Left kidney (tissue), 8 donors: Measurements from ENCODE around the gene DLGAP1. TPM values are rescaled to one million over a fixed set of nuclear protein-coding genes. Genes with fewer than 3 reads are reported as not detected.
"Not testable (repeated sequence)": the region's sequence is repeated elsewhere in the genome, so short reads cannot be mapped to it uniquely, and the experiment has no call there.

Source experiments
- DNase-seq: peaks from one replicate; pipeline ENCODE4 v3.0.0-alpha.2; 2013
- long read RNA-seq, 8 donors: transcript quantifications; one replicate each; lab custom pipeline, GENCODE V29; 2026
- polyA plus RNA-seq: library from polyadenylated mRNA; unstranded; fragments of 120-200 nt; gene quantifications from one replicate; pipeline ENCODE4 v1.2.1, GENCODE V29; 2013; ENCODE audit not compliant: insufficient read length

The DLGAP1 gene
- 6.2 TPM for polyA plus RNA-seq
- long read RNA-seq, donor 1, partial matches to known transcripts, result 0 of 1 reads
- long read RNA-seq, donor 1, other reads (novel, unspliced or antisense), result 0 of 1 reads
- long read RNA-seq, donor 2, full-length matches to known transcripts, result 1 of 1 reads
- long read RNA-seq, donor 2, partial matches to known transcripts, result 0 of 1 reads
- long read RNA-seq, donor 2, other reads (novel, unspliced or antisense), result 0 of 1 reads
- long read RNA-seq, donor 3, result 0 reads
- long read RNA-seq, donor 4, result 0 reads
- long read RNA-seq, donor 5, result 0 reads
- long read RNA-seq, donor 6, result 0 reads
- long read RNA-seq, donor 7, full-length matches to known transcripts, result 2 of 2 reads
- long read RNA-seq, donor 7, partial matches to known transcripts, result 0 of 2 reads
- long read RNA-seq, donor 7, other reads (novel, unspliced or antisense), result 0 of 2 reads
- long read RNA-seq, donor 8, result 0 reads

GRCh38 chr18:4455113-4455811 is at the start of gene DLGAP1:
Gene DLGAP1, minus strand, starts transcription at chr18:4455307.
- peak; percentile 77 for DNase-seq

GRCh38 chr18:4494703-4495284 is 39.7 kb upstream of the DLGAP1 start:
- DNase-seq, result not testable (repeated sequence)

GRCh38 chr18:4468511-4468910 is 13.4 kb upstream of the DLGAP1 start:
- no peak for DNase-seq

GRCh38 chr18:4454537-4455112 is 482 bp downstream of the DLGAP1 start:
- no peak for DNase-seq

GRCh38 chr18:4453874-4454536 is 1.1 kb downstream of the DLGAP1 start:
- DNase-seq, result no peak

GRCh38 chr18:4453567-4453873 is 1.6 kb downstream of the DLGAP1 start:
- DNase-seq, result no peak

GRCh38 chr18:4450065-4450658 is 4.9 kb downstream of the DLGAP1 start:
- DNase-seq, result no peak

- no peak for DNase-seq
Measured at GRCh38 chr18:4445902-4446301, 9.2 kb downstream of the DLGAP1 start.

- no peak for DNase-seq
Measured at GRCh38 chr18:4444306-4444705, 10.8 kb downstream of the DLGAP1 start.

- DNase-seq, result no peak
Measured at GRCh38 chr18:4441098-4441497, 14.0 kb downstream of the DLGAP1 start.

- no peak for DNase-seq
Measured at GRCh38 chr18:4438938-4439337, 16.2 kb downstream of the DLGAP1 start.

GRCh38 chr18:4433717-4434116 is 21.4 kb downstream of the DLGAP1 start:
- DNase-seq, result no peak

GRCh38 chr18:4430836-4431235 is 24.3 kb downstream of the DLGAP1 start:
- DNase-seq, result no peak

GRCh38 chr18:4417714-4418113 is 37.4 kb downstream of the DLGAP1 start:
- no peak for DNase-seq

- DNase-seq, result no peak
Measured at GRCh38 chr18:4416976-4417375, 38.1 kb downstream of the DLGAP1 start.

- no peak for DNase-seq
Measured at GRCh38 chr18:4412286-4412685, 42.8 kb downstream of the DLGAP1 start.

- DNase-seq, result no peak
Measured at GRCh38 chr18:4406856-4407255, 48.3 kb downstream of the DLGAP1 start.

- DNase-seq, result no peak
Measured at GRCh38 chr18:4405965-4406364, 49.1 kb downstream of the DLGAP1 start.

GRCh38 chr18:4403836-4404235 is 51.3 kb downstream of the DLGAP1 start:
- DNase-seq, result no peak

GRCh38 chr18:4400911-4401310 is 54.2 kb downstream of the DLGAP1 start:
- no peak for DNase-seq

- DNase-seq, result no peak
Measured at GRCh38 chr18:4399929-4400328, 55.2 kb downstream of the DLGAP1 start.

GRCh38 chr18:4394700-4395099 is 60.4 kb downstream of the DLGAP1 start:
- DNase-seq, result no peak
